Occipital lobe (tissue), 2 donors: ENCODE results near the gene OR10H5. TPM values are rescaled to one million over a fixed set of nuclear protein-coding genes. Genes with fewer than 3 reads are reported as not detected.
"Not testable (repeated sequence)": the region's sequence is repeated elsewhere in the genome, so short reads cannot be mapped to it uniquely, and the experiment has no call there.

Experiments
- DNase-seq: peaks from one replicate; lab custom pipeline; 2025; lab: John Stamatoyannopoulos, UW
- total RNA-seq: library from RNA; depleted of rRNA; stranded (reverse); fragments of >200 nt; gene quantifications from one replicate; pipeline ENCODE4 v1.2.3, GENCODE V29; 2014

OR10H5 gene
- total RNA-seq, 1 donor from 2014 or later = not detected

- DNase-seq = not testable (repeated sequence)
Observed at GRCh38 chr19:15843894-15844222, 56.4 kb downstream of the OR10H5 start.

- no peak for DNase-seq
Observed at GRCh38 chr19:15846923-15847322, 59.5 kb downstream of the OR10H5 start.

GRCh38 chr19:15850385-15850784, 62.9 kb downstream of the OR10H5 start:
- DNase-seq = no peak

Other genes starting within 250 kb of the OR10H5 start
- gene CYP4F8, start 172.4 kb upstream of the OR10H5 start, total RNA-seq = not detected
- 0.16 TPM for gene CYP4F3, start 146.8 kb upstream of the OR10H5 start, total RNA-seq
- gene CYP4F12, start 114.6 kb upstream of the OR10H5 start, total RNA-seq = not detected
- not detected for gene OR10H2, start 59.6 kb upstream of the OR10H5 start, total RNA-seq
- not detected for gene OR10H3, start 49.7 kb upstream of the OR10H5 start, total RNA-seq
- not detected for gene OR10H1, start 28.0 kb downstream of the OR10H5 start, total RNA-seq
- gene CYP4F2, start 110.4 kb downstream of the OR10H5 start, total RNA-seq = not detected
- 0.16 TPM for gene CYP4F11, start 146.9 kb downstream of the OR10H5 start, total RNA-seq
- gene OR10H4, start 161.3 kb downstream of the OR10H5 start, total RNA-seq = not detected